Forelimb muscle (tissue), 1 donor: ENCODE data around the gene SCAPER. TPM values are rescaled to one million over a fixed set of nuclear protein-coding genes. Genes with fewer than 3 reads are reported as not detected.

Experiments used
- DNase-seq: peaks from one replicate; pipeline ENCODE4 v3.0.0-alpha.2; 2013; ENCODE audit warnings: low read depth
- polyA plus RNA-seq: library from polyadenylated mRNA; unstranded; fragments of 120-200 nt; gene quantifications from one replicate; pipeline ENCODE4 v1.2.1, GENCODE V29; 2013; ENCODE audit not compliant: insufficient read length

SCAPER gene
- polyA plus RNA-seq, 1 donor = 74.1 TPM

GRCh38 chr15:76338486-76339304 is 566.4 kb downstream of the SCAPER start:
- no peak for DNase-seq

GRCh38 chr15:76337696-76338485 is 567.2 kb downstream of the SCAPER start:
- DNase-seq = no peak

- DNase-seq = no peak
Measured at GRCh38 chr15:76337059-76337695, 568.0 kb downstream of the SCAPER start.

GRCh38 chr15:76336254-76337058 is 568.7 kb downstream of the SCAPER start, which contains the start of gene ISL2:
Gene ISL2 (plus strand): TSS chr15:76336773. CDS start chr15:76336884, 111 bp downstream.
- DNase-seq = no peak

GRCh38 chr15:76335307-76336253 is 569.6 kb downstream of the SCAPER start:
- DNase-seq = no peak

- no peak for DNase-seq
Measured at GRCh38 chr15:76334438-76335306, 570.5 kb downstream of the SCAPER start.

GRCh38 chr15:76333720-76334437 is 571.3 kb downstream of the SCAPER start:
- DNase-seq = no peak

GRCh38 chr15:76333309-76333708 is 571.8 kb downstream of the SCAPER start:
- no peak for DNase-seq

GRCh38 chr15:76332796-76333195 is 572.3 kb downstream of the SCAPER start:
- DNase-seq = no peak

GRCh38 chr15:76330080-76330680 is 575.0 kb downstream of the SCAPER start:
- no peak for DNase-seq

GRCh38 chr15:76328958-76329357 is 576.2 kb downstream of the SCAPER start:
- DNase-seq = no peak

- DNase-seq = no peak
Measured at GRCh38 chr15:76328106-76328696, 576.9 kb downstream of the SCAPER start.

- DNase-seq = no peak
Measured at GRCh38 chr15:76327191-76328105, 577.7 kb downstream of the SCAPER start.

- no peak for DNase-seq
Measured at GRCh38 chr15:76325704-76326103, 579.4 kb downstream of the SCAPER start.

- no peak for DNase-seq
Measured at GRCh38 chr15:76324066-76324465, 581.1 kb downstream of the SCAPER start.

GRCh38 chr15:76321602-76322001 is 583.5 kb downstream of the SCAPER start:
- DNase-seq = no peak

- no peak for DNase-seq
Measured at GRCh38 chr15:76321171-76321570, 584.0 kb downstream of the SCAPER start.
